GM23338 (cell line): ENCODE measurements around the gene STRC. TPM values are rescaled to one million over a fixed set of nuclear protein-coding genes. Genes with fewer than 3 reads are reported as not detected.
"Not testable (repeated sequence)": the region's sequence is repeated elsewhere in the genome, so short reads cannot be mapped to it uniquely, and the experiment has no call there.

Experiments used
- ATAC-seq: fragments of 200-7000 bp; cut with Tn5 transposase; 3 replicates; pipeline ENCODE4 v1.9.1; 2020
- DNase-seq: peaks from one replicate; pipeline ENCODE4 v3.0.0-alpha.2; 2015; ENCODE audit warnings: low spot score
- H2AFZ ChIP-seq: fragments of 200-600 bp; sonication (generic); 2 replicates; pipeline ENCODE4 v1.8.0; 2016; ENCODE audit warnings: antibody characterized with exemption, mild to moderate bottlenecking, moderate library complexity
- H3F3A ChIP-seq: fragments of 200-600 bp; sonication (generic); replicated peaks from 2 replicates; pipeline ENCODE4 v1.8.0; 2017; ENCODE audit warnings: antibody characterized with exemption, mixed run types, low read depth
- H3K27ac ChIP-seq: fragments of 200-600 bp; sonication (generic); 2 replicates; pipeline ENCODE4 v1.6.1; 2016; ENCODE audit warnings: low read depth
- H3K27me3 ChIP-seq: fragments of 200-600 bp; sonication (generic); 2 replicates; pipeline ENCODE4 v1.8.0; 2016; ENCODE audit warnings: mild to moderate bottlenecking, mixed run types, moderate library complexity; ENCODE audit not compliant: insufficient read depth
- H3K36me3 ChIP-seq: fragments of 200-600 bp; sonication (generic); 2 replicates; pipeline ENCODE4 v1.8.0; 2016; ENCODE audit warnings: mild to moderate bottlenecking; ENCODE audit not compliant: insufficient read depth
- H3K4me1 ChIP-seq: fragments of 200-600 bp; sonication (generic); 2 replicates; pipeline ENCODE4 v1.8.0; 2016; ENCODE audit warnings: mild to moderate bottlenecking, moderate library complexity; ENCODE audit not compliant: insufficient read depth
- H3K4me2 ChIP-seq: fragments of 200-600 bp; sonication (generic); 2 replicates; pipeline ENCODE4 v1.7.1; 2017; ENCODE audit warnings: mixed run types
- H3K4me3 ChIP-seq: fragments of 200-600 bp; sonication (generic); 2 replicates; pipeline ENCODE4 v1.6.1; 2016; ENCODE audit warnings: mixed run types
- H3K79me2 ChIP-seq: fragments of 200-600 bp; sonication (generic); replicated peaks from 2 replicates; pipeline ENCODE4 v1.8.0; 2017; ENCODE audit warnings: mild to moderate bottlenecking; ENCODE audit not compliant: insufficient read depth
- H3K9me2 ChIP-seq: fragments of 200-600 bp; sonication (generic); 2 replicates; pipeline ENCODE4 v1.8.0; 2017; ENCODE audit not compliant: insufficient read depth
- H4K20me1 ChIP-seq: fragments of 200-600 bp; sonication (generic); replicated peaks from 2 replicates; pipeline ENCODE4 v1.8.0; 2017; ENCODE audit warnings: mild to moderate bottlenecking; ENCODE audit not compliant: insufficient read depth
- H3K27ac Mint-ChIP-seq: 2 replicates; pipeline ENCODE4 v1.8.0; 2020; ENCODE audit warnings: inconsistent platforms, mild to moderate bottlenecking, moderate library complexity, mixed read lengths
- H3K27me3 Mint-ChIP-seq: 3 replicates; pipeline ENCODE4 v1.8.0; 2022; ENCODE audit warnings: low read depth, mild to moderate bottlenecking, moderate library complexity, mixed read lengths, inconsistent platforms; ENCODE audit not compliant: insufficient read depth, poor library complexity
- H3K36me3 Mint-ChIP-seq: 3 replicates; pipeline ENCODE4 v1.8.0; 2021; ENCODE audit warnings: low read depth, mild to moderate bottlenecking, inconsistent platforms, moderate library complexity, mixed read lengths
- H3K4me1 Mint-ChIP-seq: 3 replicates; pipeline ENCODE4 v1.8.0; 2020; ENCODE audit warnings: mild to moderate bottlenecking, inconsistent platforms, mixed read lengths
- H3K4me3 Mint-ChIP-seq: 3 replicates; pipeline ENCODE4 v1.8.0; 2021; ENCODE audit warnings: moderate library complexity, mild to moderate bottlenecking, inconsistent platforms, mixed read lengths
- H3K9me3 Mint-ChIP-seq: 3 replicates; pipeline ENCODE4 v1.8.0; 2020; ENCODE audit warnings: moderate library complexity, mild to moderate bottlenecking, inconsistent platforms, mixed read lengths
- CREB1 ChIP-seq: fragments of 250-450 bp; sonication (Bioruptor Pico); IDR thresholded peaks from 2 replicates; pipeline ENCODE4 v1.5.0; 2020; ENCODE audit warnings: low read depth, mild to moderate bottlenecking, moderate library complexity
- EZH2 ChIP-seq: fragments of 200-600 bp; sonication (generic); IDR thresholded peaks from one replicate; pipeline ENCODE4 v1.8.0; 2017; ENCODE audit warnings: antibody characterized with exemption, mild to moderate bottlenecking, low read depth; ENCODE audit not compliant: unreplicated experiment
- JUNB ChIP-seq: IDR thresholded peaks from one replicate; pipeline ENCODE4 v1.6.1; 2016; ENCODE audit warnings: antibody characterized with exemption; ENCODE audit not compliant: unreplicated experiment
- NANOG ChIP-seq: IDR thresholded peaks from 2 replicates; pipeline ENCODE4 v1.6.1; 2016; ENCODE audit warnings: antibody characterized with exemption, borderline replicate concordance
- POLR2AphosphoS5 ChIP-seq: IDR thresholded peaks from 2 replicates; pipeline ENCODE4 v1.6.1; 2016; ENCODE audit warnings: antibody characterized with exemption, low read depth
- ZNF331 ChIP-seq: fragments of 250-450 bp; sonication (Bioruptor Pico); IDR thresholded peaks from 2 replicates; pipeline ENCODE4 v1.5.0; 2020; ENCODE audit warnings: low read depth, mild to moderate bottlenecking, moderate library complexity
- ZNF462 ChIP-seq: fragments of 250-450 bp; sonication (Bioruptor Pico); IDR thresholded peaks from 2 replicates; pipeline ENCODE4 v1.5.0; 2020; ENCODE audit warnings: mild to moderate bottlenecking, moderate library complexity
- polyA plus RNA-seq: library from polyadenylated mRNA; unstranded; fragments of >200 nt; fragmentation: Nextera tagmentation; extraction: Ambion mirVana; gene quantifications from 2 replicates; pipeline ENCODE4 v1.2.1, GENCODE V29; 2016
- total RNA-seq: library from RNA; depleted of rRNA; stranded (reverse); fragments of >200 nt; shearing (Covaris generic); gene quantifications from 2 replicates; pipeline ENCODE4 v1.2.3, GENCODE V29; 2014
- TF ChIP-seq, protein P1 (sequence below): IDR thresholded peaks from 2 replicates; pipeline ENCODE4 v1.6.1; 2016; ENCODE audit warnings: antibody characterized with exemption

Gene STRC
- total and polyA plus RNA-seq, 2 experiments from 2014 or later = 0.40 to 0.45 TPM

GRCh38 chr15:43638464-43639204 lies 20.0 kb upstream of the STRC start:
- not testable (repeated sequence) for H3K27ac Mint-ChIP-seq, H3K9me3 Mint-ChIP-seq

DNA sequence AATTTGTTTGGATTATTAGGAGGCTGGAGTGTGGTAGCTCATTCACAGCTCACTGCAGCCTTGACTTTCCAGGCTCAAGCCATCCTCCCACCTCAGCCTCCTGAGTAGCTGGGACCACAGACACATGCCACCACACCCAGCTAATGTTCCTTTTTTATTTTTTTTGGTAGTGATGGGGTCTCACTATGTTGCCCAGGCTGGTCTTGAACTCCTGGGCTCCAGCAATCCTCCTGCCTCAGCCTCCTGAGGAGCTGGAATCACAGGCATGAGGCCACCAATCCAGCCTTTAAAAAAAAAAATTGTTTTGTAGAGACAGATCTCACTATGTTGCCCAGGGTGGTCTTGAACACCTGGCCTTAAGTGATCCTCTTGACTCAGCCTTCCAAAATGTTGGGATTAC lies 8.3 kb upstream of the STRC start:
- H3K4me1 ChIP-seq, H3K36me3 Mint-ChIP-seq, DNase-seq, ATAC-seq, H3K4me2 ChIP-seq, H3K27me3 Mint-ChIP-seq, H3K27ac ChIP-seq, H3K9me2 ChIP-seq, H3K36me3 ChIP-seq, H2AFZ ChIP-seq, H3K4me3 Mint-ChIP-seq, H4K20me1 ChIP-seq, H3K27me3 ChIP-seq, H3K27ac Mint-ChIP-seq, H3K79me2 ChIP-seq, H3K4me3 ChIP-seq, H3F3A ChIP-seq, H3K4me1 Mint-ChIP-seq, H3K9me3 Mint-ChIP-seq: not testable (repeated sequence)

More at GRCh38 chr15:43638464-43639204, 20.0 kb upstream of the STRC start:
- not testable (repeated sequence) for ATAC-seq, H3K4me1 ChIP-seq, H3F3A ChIP-seq, H3K4me3 ChIP-seq, H2AFZ ChIP-seq, H3K4me3 Mint-ChIP-seq, H3K4me2 ChIP-seq, H3K36me3 ChIP-seq, H3K27ac ChIP-seq, H3K79me2 ChIP-seq, H3K9me2 ChIP-seq, H3K36me3 Mint-ChIP-seq, DNase-seq, H3K27me3 ChIP-seq, H3K4me1 Mint-ChIP-seq, H4K20me1 ChIP-seq, H3K27me3 Mint-ChIP-seq

- no peaks in the 10 kb centered on the region for H3K36me3 Mint-ChIP-seq
- no peak overlapping the region for H3K4me3 Mint-ChIP-seq
- no peak overlapping the region for H3K4me3 ChIP-seq
- ATAC-seq (no peak), DNase-seq (no peak)
- no peaks in the 10 kb centered on the region for H3K4me1 Mint-ChIP-seq
- no peaks in the 10 kb centered on the region for H4K20me1 ChIP-seq
- no peaks in the 10 kb centered on the region for H3K9me3 Mint-ChIP-seq
- no peak overlapping the region for H3K27ac Mint-ChIP-seq
- no peaks in the 10 kb centered on the region for H3K9me2 ChIP-seq
- H3K4me2 ChIP-seq = no peak overlapping the region
- H3F3A ChIP-seq = no peaks in the 10 kb centered on the region
- H2AFZ ChIP-seq = no peak overlapping the region; the same call in 1 of the 2 replicates
- H3K4me1 ChIP-seq = no peaks in the 10 kb centered on the region
- no peaks in the 10 kb centered on the region for H3K36me3 ChIP-seq
- no peak overlapping the region for H3K27ac ChIP-seq
- no peaks in the 10 kb centered on the region for H3K27me3 ChIP-seq
- H3K79me2 ChIP-seq = no peaks in the 10 kb centered on the region
- peaks cover 2% of the 10 kb centered on the region for H3K27me3 Mint-ChIP-seq
- TF ChIP-seq, protein P1, sequence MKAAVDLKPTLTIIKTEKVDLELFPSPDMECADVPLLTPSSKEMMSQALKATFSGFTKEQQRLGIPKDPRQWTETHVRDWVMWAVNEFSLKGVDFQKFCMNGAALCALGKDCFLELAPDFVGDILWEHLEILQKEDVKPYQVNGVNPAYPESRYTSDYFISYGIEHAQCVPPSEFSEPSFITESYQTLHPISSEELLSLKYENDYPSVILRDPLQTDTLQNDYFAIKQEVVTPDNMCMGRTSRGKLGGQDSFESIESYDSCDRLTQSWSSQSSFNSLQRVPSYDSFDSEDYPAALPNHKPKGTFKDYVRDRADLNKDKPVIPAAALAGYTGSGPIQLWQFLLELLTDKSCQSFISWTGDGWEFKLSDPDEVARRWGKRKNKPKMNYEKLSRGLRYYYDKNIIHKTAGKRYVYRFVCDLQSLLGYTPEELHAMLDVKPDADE = no peak
- TF ChIP-seq JUNB (no peak), CREB1 (CRISPR knock-in tag) (no peak), ZNF462 (CRISPR knock-in tag) (no peak), EZH2 (no peak), POLR2AphosphoS5 (no peak), ZNF331 (CRISPR knock-in tag) (no peak), NANOG (no peak)
Measured at GRCh38 chr15:43625106-43625505, 6.5 kb upstream of the STRC start.
